MM.1S (cell line): ENCODE results near the gene PARD3.

Experiments
- DNase-seq: peaks from one replicate; pipeline ENCODE4 v3.0.0-alpha.2; 2015
- H2AFZ ChIP-seq: fragments of 300-600 bp; sonication (generic); 2 replicates; pipeline ENCODE4 v1.6.0; 2016; ENCODE audit warnings: antibody characterized with exemption, low read length
- H3F3A ChIP-seq: fragments of 300-600 bp; sonication (generic); 2 replicates; pipeline ENCODE4 v1.6.1; 2016; ENCODE audit warnings: mild to moderate bottlenecking, antibody characterized with exemption, low read length, moderate library complexity, mixed read lengths; ENCODE audit not compliant: insufficient read depth
- H3K27ac ChIP-seq: fragments of 300-600 bp; sonication (generic); 2 replicates; pipeline ENCODE4 v1.5.1; 2016; ENCODE audit warnings: mild to moderate bottlenecking, low read length
- H3K27me3 ChIP-seq: fragments of 300-600 bp; sonication (generic); replicated peaks from 2 replicates; pipeline ENCODE4 v1.6.0; 2016; ENCODE audit warnings: low read length; ENCODE audit not compliant: insufficient read depth
- H3K36me3 ChIP-seq: fragments of 300-600 bp; sonication (generic); replicated peaks from 2 replicates; pipeline ENCODE4 v1.6.1; 2016; ENCODE audit warnings: mild to moderate bottlenecking, low read length, mixed read lengths; ENCODE audit not compliant: insufficient read depth
- H3K4me1 ChIP-seq: fragments of 300-600 bp; sonication (generic); 2 replicates; pipeline ENCODE4 v1.6.1; 2016; ENCODE audit warnings: low read length, mixed read lengths
- H3K4me2 ChIP-seq: fragments of 300-600 bp; sonication (generic); 2 replicates; pipeline ENCODE4 v1.6.0; 2016; ENCODE audit warnings: low read depth, low read length
- H3K4me3 ChIP-seq: fragments of 300-600 bp; sonication (generic); 2 replicates; pipeline ENCODE4 v1.5.1; 2016; ENCODE audit warnings: low read length, mixed read lengths
- H3K79me2 ChIP-seq: fragments of 300-600 bp; sonication (generic); 2 replicates; pipeline ENCODE4 v1.6.1; 2016; ENCODE audit warnings: mixed run types, low read length, mixed read lengths
- H3K9ac ChIP-seq: fragments of 300-600 bp; sonication (generic); 2 replicates; pipeline ENCODE4 v1.6.1; 2016; ENCODE audit warnings: low read length, mixed read lengths
- H3K9me2 ChIP-seq: fragments of 300-600 bp; sonication (generic); replicated peaks from 2 replicates; pipeline ENCODE4 v1.6.1; 2016; ENCODE audit warnings: mild to moderate bottlenecking, low read length, mixed read lengths; ENCODE audit not compliant: insufficient read depth
- H3K9me3 ChIP-seq: fragments of 300-600 bp; sonication (generic); replicated peaks from 2 replicates; pipeline ENCODE4 v1.6.1; 2016; ENCODE audit warnings: mild to moderate bottlenecking, low read length, mixed read lengths; ENCODE audit not compliant: insufficient read depth
- H4K20me1 ChIP-seq: fragments of 300-600 bp; sonication (generic); 2 replicates; pipeline ENCODE4 v1.6.1; 2016; ENCODE audit warnings: mild to moderate bottlenecking, low read length, moderate library complexity, mixed read lengths; ENCODE audit not compliant: insufficient read depth
- EZH2 ChIP-seq: fragments of 300-600 bp; sonication (generic); optimal IDR thresholded peaks from 2 replicates; pipeline ENCODE3; 2017; ENCODE audit warnings: low read depth, mild to moderate bottlenecking, antibody characterized with exemption, low read length, mixed read lengths
- EZH2phosphoT487 ChIP-seq: fragments of 300-600 bp; sonication (generic); IDR thresholded peaks from 2 replicates; pipeline ENCODE4 v1.6.1; 2018; ENCODE audit warnings: antibody characterized with exemption, low read length
- TF ChIP-seq, protein P1 (sequence below): fragments of 300-600 bp; sonication (generic); IDR thresholded peaks from 2 replicates; pipeline ENCODE4 v1.5.1; 2016; ENCODE audit warnings: antibody characterized with exemption, low read length, mixed read lengths

The PARD3 gene

DNA sequence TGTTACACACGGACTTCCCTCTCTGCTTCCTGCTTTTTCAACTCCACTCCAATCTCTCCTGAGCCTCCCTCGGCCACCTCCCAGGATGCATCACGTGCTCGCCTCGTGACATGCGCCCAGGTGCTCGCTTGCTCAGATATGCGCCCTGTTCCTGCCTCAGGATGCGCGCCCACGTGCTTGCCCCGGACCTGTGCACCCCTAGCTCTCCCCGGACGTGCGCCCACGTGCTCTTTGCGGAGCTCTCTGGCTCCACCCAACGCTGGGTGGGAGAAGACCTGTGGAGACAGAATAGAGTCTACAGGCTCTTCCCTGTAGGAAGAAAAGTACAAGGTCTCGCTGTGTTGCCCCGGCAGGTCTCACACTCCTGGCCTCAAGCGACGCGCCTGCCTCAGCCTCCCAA lies 23.1 kb downstream of the PARD3 start:
- H3F3A ChIP-seq = no peaks in the 10 kb centered on the region
- TF ChIP-seq, protein P1, sequence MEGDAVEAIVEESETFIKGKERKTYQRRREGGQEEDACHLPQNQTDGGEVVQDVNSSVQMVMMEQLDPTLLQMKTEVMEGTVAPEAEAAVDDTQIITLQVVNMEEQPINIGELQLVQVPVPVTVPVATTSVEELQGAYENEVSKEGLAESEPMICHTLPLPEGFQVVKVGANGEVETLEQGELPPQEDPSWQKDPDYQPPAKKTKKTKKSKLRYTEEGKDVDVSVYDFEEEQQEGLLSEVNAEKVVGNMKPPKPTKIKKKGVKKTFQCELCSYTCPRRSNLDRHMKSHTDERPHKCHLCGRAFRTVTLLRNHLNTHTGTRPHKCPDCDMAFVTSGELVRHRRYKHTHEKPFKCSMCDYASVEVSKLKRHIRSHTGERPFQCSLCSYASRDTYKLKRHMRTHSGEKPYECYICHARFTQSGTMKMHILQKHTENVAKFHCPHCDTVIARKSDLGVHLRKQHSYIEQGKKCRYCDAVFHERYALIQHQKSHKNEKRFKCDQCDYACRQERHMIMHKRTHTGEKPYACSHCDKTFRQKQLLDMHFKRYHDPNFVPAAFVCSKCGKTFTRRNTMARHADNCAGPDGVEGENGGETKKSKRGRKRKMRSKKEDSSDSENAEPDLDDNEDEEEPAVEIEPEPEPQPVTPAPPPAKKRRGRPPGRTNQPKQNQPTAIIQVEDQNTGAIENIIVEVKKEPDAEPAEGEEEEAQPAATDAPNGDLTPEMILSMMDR = no peak
- TF ChIP-seq EZH2 (no peak), EZH2phosphoT487 (no peak)
- no peak overlapping the region for H3K9ac ChIP-seq
- no peaks in the 10 kb centered on the region for H3K27me3 ChIP-seq
- H3K27ac ChIP-seq = no peak overlapping the region
- H3K4me1 ChIP-seq = peaks cover 11% of the 10 kb centered on the region
- no peaks in the 10 kb centered on the region for H3K9me2 ChIP-seq
- DNase-seq = no peak
- H3K4me2 ChIP-seq = no peak overlapping the region
- no peak overlapping the region for H2AFZ ChIP-seq
- no peaks in the 10 kb centered on the region for H3K36me3 ChIP-seq
- H4K20me1 ChIP-seq = no peaks in the 10 kb centered on the region
- H3K9me3 ChIP-seq = no peaks in the 10 kb centered on the region
- no peak overlapping the region for H3K4me3 ChIP-seq
- H3K79me2 ChIP-seq = peaks cover 99% of the 10 kb centered on the region

DNA sequence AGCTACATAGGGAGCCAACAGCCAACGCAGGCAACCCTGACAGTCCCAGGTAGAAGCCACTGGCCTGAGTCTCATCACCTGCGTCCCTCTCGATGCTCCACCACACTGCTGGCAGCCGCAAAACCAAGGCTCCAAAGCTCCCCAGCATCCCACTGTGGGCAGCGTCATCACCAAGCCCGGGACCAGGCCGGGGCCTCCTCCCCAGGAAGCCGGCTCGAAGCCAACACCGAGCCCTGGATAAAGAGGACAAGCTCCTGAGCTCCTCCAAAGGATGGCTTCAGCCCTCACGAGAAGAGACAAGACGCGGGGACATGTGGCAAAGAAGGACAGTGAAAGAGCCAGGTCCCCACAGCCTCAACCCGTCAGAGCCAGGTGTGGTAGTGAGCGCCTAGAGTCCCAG lies 23.9 kb downstream of the PARD3 start:
- no peaks in the 10 kb centered on the region for H4K20me1 ChIP-seq
- H3F3A ChIP-seq = no peaks in the 10 kb centered on the region
- no peak overlapping the region for H2AFZ ChIP-seq
- no peak overlapping the region for H3K4me3 ChIP-seq
- no peaks in the 10 kb centered on the region for H3K9me2 ChIP-seq
- no peaks in the 10 kb centered on the region for H3K9me3 ChIP-seq
- H3K27ac ChIP-seq = no peak overlapping the region
- H3K27me3 ChIP-seq = no peaks in the 10 kb centered on the region
- peaks cover 16% of the 10 kb centered on the region for H3K4me1 ChIP-seq
- no peak overlapping the region for H3K9ac ChIP-seq
- peaks cover 99% of the 10 kb centered on the region for H3K79me2 ChIP-seq
- TF ChIP-seq EZH2 (no peak), EZH2phosphoT487 (no peak)
- TF ChIP-seq, protein P1 = no peak
- no peak overlapping the region for H3K4me2 ChIP-seq
- no peak for DNase-seq
- no peaks in the 10 kb centered on the region for H3K36me3 ChIP-seq

GRCh38 chr10:34789966-34790506 lies 25.1 kb downstream of the PARD3 start:
- no peaks in the 10 kb centered on the region for H4K20me1 ChIP-seq

More at GRCh38 chr10:34789966-34790506, 25.1 kb downstream of the PARD3 start:
- Histone ChIP-seq H3K27me3 (no peaks in the 10 kb centered on the region), H3K4me3 (no peak overlapping the region), H3K9me3 (no peaks in the 10 kb centered on the region), H3K9me2 (no peaks in the 10 kb centered on the region), H3K27ac (no peak overlapping the region), H3K79me2 (peaks cover 100% of the 10 kb centered on the region), H3K4me1 (peaks cover 18% of the 10 kb centered on the region), H3K4me2 (no peak overlapping the region), H3K9ac (no peak overlapping the region), H3K36me3 (no peaks in the 10 kb centered on the region), H3F3A (no peaks in the 10 kb centered on the region), H2AFZ (no peak overlapping the region)
- TF ChIP-seq EZH2phosphoT487 (no peak), EZH2 (no peak)
- TF ChIP-seq, protein P1 = no peak
- DNase-seq = no peak
